PFSK-1 (cell line): Measurements from ENCODE around the gene GIGYF1.

Source experiments
- POLR2AphosphoS5 ChIP-seq: IDR thresholded peaks from 2 replicates; pipeline ENCODE4 v1.6.1; 2012; ENCODE audit warnings: low read depth, mild to moderate bottlenecking, control low read depth, low read length, moderate library complexity
- SIN3A ChIP-seq: IDR thresholded peaks from 2 replicates; pipeline ENCODE4 v1.6.1; 2012; ENCODE audit warnings: mild to moderate bottlenecking, low read length, moderate library complexity, borderline replicate concordance; ENCODE audit not compliant: insufficient read depth
- TF ChIP-seq, protein P1 (sequence below), 2 experiments: IDR thresholded peaks; 2 replicates each; pipeline versions ENCODE4 v1.6.1 to v1.8.0; 2011 to 2012; ENCODE audit warnings: low read depth in 2 of 2, low read length in 2 of 2, control low read depth in 1 of 2, inconsistent platforms in 1 of 2, mild to moderate bottlenecking in 1 of 2, moderate library complexity in 1 of 2; ENCODE audit not compliant: insufficient read depth in 1 of 2

GRCh38 chr7:100671353-100672327, 22.4 kb downstream of the GIGYF1 start:
- TF ChIP-seq SIN3A (no peak), POLR2AphosphoS5 (no peak)
- TF ChIP-seq, protein P1, sequence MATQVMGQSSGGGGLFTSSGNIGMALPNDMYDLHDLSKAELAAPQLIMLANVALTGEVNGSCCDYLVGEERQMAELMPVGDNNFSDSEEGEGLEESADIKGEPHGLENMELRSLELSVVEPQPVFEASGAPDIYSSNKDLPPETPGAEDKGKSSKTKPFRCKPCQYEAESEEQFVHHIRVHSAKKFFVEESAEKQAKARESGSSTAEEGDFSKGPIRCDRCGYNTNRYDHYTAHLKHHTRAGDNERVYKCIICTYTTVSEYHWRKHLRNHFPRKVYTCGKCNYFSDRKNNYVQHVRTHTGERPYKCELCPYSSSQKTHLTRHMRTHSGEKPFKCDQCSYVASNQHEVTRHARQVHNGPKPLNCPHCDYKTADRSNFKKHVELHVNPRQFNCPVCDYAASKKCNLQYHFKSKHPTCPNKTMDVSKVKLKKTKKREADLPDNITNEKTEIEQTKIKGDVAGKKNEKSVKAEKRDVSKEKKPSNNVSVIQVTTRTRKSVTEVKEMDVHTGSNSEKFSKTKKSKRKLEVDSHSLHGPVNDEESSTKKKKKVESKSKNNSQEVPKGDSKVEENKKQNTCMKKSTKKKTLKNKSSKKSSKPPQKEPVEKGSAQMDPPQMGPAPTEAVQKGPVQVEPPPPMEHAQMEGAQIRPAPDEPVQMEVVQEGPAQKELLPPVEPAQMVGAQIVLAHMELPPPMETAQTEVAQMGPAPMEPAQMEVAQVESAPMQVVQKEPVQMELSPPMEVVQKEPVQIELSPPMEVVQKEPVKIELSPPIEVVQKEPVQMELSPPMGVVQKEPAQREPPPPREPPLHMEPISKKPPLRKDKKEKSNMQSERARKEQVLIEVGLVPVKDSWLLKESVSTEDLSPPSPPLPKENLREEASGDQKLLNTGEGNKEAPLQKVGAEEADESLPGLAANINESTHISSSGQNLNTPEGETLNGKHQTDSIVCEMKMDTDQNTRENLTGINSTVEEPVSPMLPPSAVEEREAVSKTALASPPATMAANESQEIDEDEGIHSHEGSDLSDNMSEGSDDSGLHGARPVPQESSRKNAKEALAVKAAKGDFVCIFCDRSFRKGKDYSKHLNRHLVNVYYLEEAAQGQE (IDR thresholded peaks at IDR 0.05; ENCODE audit: insufficient read depth in 1 of 2, low read depth in 2 of 2, low read length in 2 of 2): no peak
